K562 (cell line): ENCODE measurements around the gene ZNF792. TPM values are rescaled to one million over a fixed set of nuclear protein-coding genes. Genes with fewer than 3 reads are reported as not detected.

ENCODE experiments used
- ETS2 ChIP-seq: IDR thresholded peaks from 2 replicates; pipeline ENCODE4 v1.6.1; 2016; ENCODE audit warnings: borderline replicate concordance, missing genetic modification characterization, mild to moderate bottlenecking, moderate library complexity, missing compliant biosample characterization; ENCODE audit not compliant: poor library complexity, severe bottlenecking
- polyA plus RNA-seq, 8 experiments: library from polyadenylated mRNA; depleted of rRNA in 4 of 8; stranded (reverse) in 5 of 8; unstranded in 3 of 8; fragments of >200 nt; fragmentation: Nextera tagmentation in 2 of 8; fragmentation: Illumina TruSeq in 1 of 8; extraction: Ambion mirVana in 2 of 8; extraction: Trizol in 1 of 8; gene quantifications; 2 replicates each; pipeline versions ENCODE4 v1.2.1 to v1.2.3, GENCODE V29; 2011 to 2014; ENCODE audit warnings: inconsistent platforms in 1 of 8, missing spikeins in 1 of 8
- total RNA-seq, 7 experiments: library from RNA; depleted of rRNA in 6 of 7; stranded (reverse); fragments of >200 nt in 6 of 7; fragmentation: Illumina TruSeq in 2 of 7; extraction: Trizol in 2 of 7; gene quantifications; 2 replicates each; pipeline versions ENCODE4 v1.2.1 to v1.2.3, GENCODE V29; 2011 to 2021; ENCODE audit warnings: low replicate concordance in 1 of 7

Gene ZNF792
- total and polyA plus RNA-seq, 9 of the 15 experiments (the other 6 are each of a cell fraction or from before 2014, with no cell fraction given): 3.3 to 16.5 (median 10.4) TPM

DNA sequence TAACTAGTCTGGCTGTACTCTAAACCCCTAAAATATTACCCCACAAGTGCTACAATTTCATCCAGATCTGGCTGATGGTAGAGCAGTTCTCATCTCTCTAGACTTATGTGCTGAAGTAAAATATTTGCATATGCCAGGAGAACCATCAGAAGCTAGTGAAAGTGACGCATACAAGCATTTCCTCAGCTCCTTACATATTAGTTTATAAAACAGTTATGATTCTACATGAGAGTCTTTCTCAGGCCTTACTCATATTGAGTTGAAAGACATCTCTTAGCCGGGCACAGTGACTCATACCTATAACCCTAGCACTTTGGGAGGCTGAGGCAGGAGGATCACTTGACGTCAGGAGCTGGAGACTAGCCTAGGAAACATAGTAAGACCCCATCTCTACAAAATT is 53.3 kb downstream of the ZNF792 start (continued):
- no peak for TF ChIP-seq ETS2 (tag)

Other genes starting within 250 kb of the ZNF792 start
Only the 7 nearest of the 11 such genes appear.
- 7.1 and 10.8 TPM in 2 replicates for gene ZNF30, start 37.3 kb downstream of the ZNF792 start, total RNA-seq (2014; rRNA removed)
- 10.7 and 11.1 TPM in 2 replicates for gene ZNF30, start 37.3 kb downstream of the ZNF792 start, total RNA-seq (2014; rRNA removed; fragmentation: Illumina TruSeq; extraction: Trizol)
- 9.0 and 10.6 TPM in 2 replicates for gene ZNF30, start 37.3 kb downstream of the ZNF792 start, total RNA-seq (2015; rRNA removed; fragmentation: Illumina TruSeq; extraction: Trizol)
- gene ZNF30, start 37.3 kb downstream of the ZNF792 start, total RNA-seq (2021): 10.3 and 11.4 TPM in 2 replicates
- gene ZNF30, start 37.3 kb downstream of the ZNF792 start, polyA plus RNA-seq (2011; rRNA removed): 8.3 and 9.7 TPM in 2 replicates
- 8.3 and 9.8 TPM in 2 replicates for gene ZNF30, start 37.3 kb downstream of the ZNF792 start, polyA plus RNA-seq (2014; fragmentation: Illumina TruSeq; extraction: Trizol)
- gene ZNF30, start 37.3 kb downstream of the ZNF792 start, polyA plus RNA-seq (2014; fragmentation: Nextera tagmentation; extraction: Ambion mirVana): 10 to 100 TPM in 1 of 2 experiments, 1 to 10 TPM in 1; 9.2 to 13.4 TPM
- 7.3 and 7.6 TPM in 2 replicates for gene ZNF30, start 37.3 kb downstream of the ZNF792 start, polyA plus RNA-seq (2014; rRNA removed)
- gene GRAMD1A, start 36.1 kb upstream of the ZNF792 start, total RNA-seq (2014; rRNA removed): 41.8 and 47.0 TPM in 2 replicates
- 13.9 and 16.4 TPM in 2 replicates for gene GRAMD1A, start 36.1 kb upstream of the ZNF792 start, total RNA-seq (2014; rRNA removed; fragmentation: Illumina TruSeq; extraction: Trizol)
- 19.4 and 20.5 TPM in 2 replicates for gene GRAMD1A, start 36.1 kb upstream of the ZNF792 start, total RNA-seq (2015; rRNA removed; fragmentation: Illumina TruSeq; extraction: Trizol)
- gene GRAMD1A, start 36.1 kb upstream of the ZNF792 start, total RNA-seq (2021): 58.7 and 62.5 TPM in 2 replicates
- gene GRAMD1A, start 36.1 kb upstream of the ZNF792 start, polyA plus RNA-seq (2011; rRNA removed): 39.4 and 54.3 TPM in 2 replicates
- gene GRAMD1A, start 36.1 kb upstream of the ZNF792 start, polyA plus RNA-seq (2014; fragmentation: Illumina TruSeq; extraction: Trizol): 38.5 and 54.1 TPM in 2 replicates
- 1 to 10 TPM; 1.4 to 1.7 TPM for gene GRAMD1A, start 36.1 kb upstream of the ZNF792 start, polyA plus RNA-seq (2014; fragmentation: Nextera tagmentation; extraction: Ambion mirVana)
- 61.7 and 63.8 TPM in 2 replicates for gene GRAMD1A, start 36.1 kb upstream of the ZNF792 start, polyA plus RNA-seq (2014; rRNA removed)
- 0.91 and 1.6 TPM in 2 replicates for gene SCN1B, start 66.2 kb upstream of the ZNF792 start, total RNA-seq (2014; rRNA removed)
- gene SCN1B, start 66.2 kb upstream of the ZNF792 start, total RNA-seq (2014; rRNA removed; fragmentation: Illumina TruSeq; extraction: Trizol): 0.51 and 0.80 TPM in 2 replicates
- gene SCN1B, start 66.2 kb upstream of the ZNF792 start, total RNA-seq (2015; rRNA removed; fragmentation: Illumina TruSeq; extraction: Trizol): 0.91 and 1.2 TPM in 2 replicates
- 1.8 TPM in 2 replicates for gene SCN1B, start 66.2 kb upstream of the ZNF792 start, total RNA-seq (2021)
- gene SCN1B, start 66.2 kb upstream of the ZNF792 start, polyA plus RNA-seq (2011; rRNA removed): 2.5 and 4.2 TPM in 2 replicates
- 0.79 and 1.0 TPM in 2 replicates for gene SCN1B, start 66.2 kb upstream of the ZNF792 start, polyA plus RNA-seq (2014; fragmentation: Illumina TruSeq; extraction: Trizol)
- under 1 TPM; 0.03 to 0.06 TPM for gene SCN1B, start 66.2 kb upstream of the ZNF792 start, polyA plus RNA-seq (2014; fragmentation: Nextera tagmentation; extraction: Ambion mirVana)
- 1.2 and 2.1 TPM in 2 replicates for gene SCN1B, start 66.2 kb upstream of the ZNF792 start, polyA plus RNA-seq (2014; rRNA removed)
- not detected in 2 replicates for gene HPN, start 77.5 kb upstream of the ZNF792 start, total RNA-seq (2014; rRNA removed)
- not detected in 2 replicates for gene HPN, start 77.5 kb upstream of the ZNF792 start, total RNA-seq (2014; rRNA removed; fragmentation: Illumina TruSeq; extraction: Trizol)
- gene HPN, start 77.5 kb upstream of the ZNF792 start, total RNA-seq (2015; rRNA removed; fragmentation: Illumina TruSeq; extraction: Trizol): 0.15 TPM in 1 of 2 replicates, not detected in the other
- 0.20 and 0.36 TPM in 2 replicates for gene HPN, start 77.5 kb upstream of the ZNF792 start, total RNA-seq (2021)
- 0.10 and 0.11 TPM in 2 replicates for gene HPN, start 77.5 kb upstream of the ZNF792 start, polyA plus RNA-seq (2011; rRNA removed)
- not detected in 2 replicates for gene HPN, start 77.5 kb upstream of the ZNF792 start, polyA plus RNA-seq (2014; fragmentation: Illumina TruSeq; extraction: Trizol)
- gene HPN, start 77.5 kb upstream of the ZNF792 start, polyA plus RNA-seq (2014; fragmentation: Nextera tagmentation; extraction: Ambion mirVana): not detected
- not detected in 2 replicates for gene HPN, start 77.5 kb upstream of the ZNF792 start, polyA plus RNA-seq (2014; rRNA removed)
- gene FXYD3, start 151.6 kb upstream of the ZNF792 start, total RNA-seq (2014; rRNA removed): not detected in 2 replicates
- gene FXYD3, start 151.6 kb upstream of the ZNF792 start, total RNA-seq (2014; rRNA removed; fragmentation: Illumina TruSeq; extraction: Trizol): not detected in 2 replicates
- not detected in 2 replicates for gene FXYD3, start 151.6 kb upstream of the ZNF792 start, total RNA-seq (2015; rRNA removed; fragmentation: Illumina TruSeq; extraction: Trizol)
- 0.24 and 0.60 TPM in 2 replicates for gene FXYD3, start 151.6 kb upstream of the ZNF792 start, total RNA-seq (2021)
- not detected in 2 replicates for gene FXYD3, start 151.6 kb upstream of the ZNF792 start, polyA plus RNA-seq (2011; rRNA removed)
- not detected in 2 replicates for gene FXYD3, start 151.6 kb upstream of the ZNF792 start, polyA plus RNA-seq (2014; fragmentation: Illumina TruSeq; extraction: Trizol)
- gene FXYD3, start 151.6 kb upstream of the ZNF792 start, polyA plus RNA-seq (2014; fragmentation: Nextera tagmentation; extraction: Ambion mirVana): not detected
- not detected in 2 replicates for gene FXYD3, start 151.6 kb upstream of the ZNF792 start, polyA plus RNA-seq (2014; rRNA removed)
- 0.14 TPM in 1 of 2 replicates, not detected in the other for gene LGI4, start 170.8 kb upstream of the ZNF792 start, total RNA-seq (2014; rRNA removed)
- gene LGI4, start 170.8 kb upstream of the ZNF792 start, total RNA-seq (2014; rRNA removed; fragmentation: Illumina TruSeq; extraction: Trizol): not detected in 2 replicates
- not detected in 2 replicates for gene LGI4, start 170.8 kb upstream of the ZNF792 start, total RNA-seq (2015; rRNA removed; fragmentation: Illumina TruSeq; extraction: Trizol)
- gene LGI4, start 170.8 kb upstream of the ZNF792 start, total RNA-seq (2021): 0.24 TPM in 1 of 2 replicates, not detected in the other
- 0.29 and 0.73 TPM in 2 replicates for gene LGI4, start 170.8 kb upstream of the ZNF792 start, polyA plus RNA-seq (2011; rRNA removed)
- 0.30 and 0.33 TPM in 2 replicates for gene LGI4, start 170.8 kb upstream of the ZNF792 start, polyA plus RNA-seq (2014; fragmentation: Illumina TruSeq; extraction: Trizol)
- not detected for gene LGI4, start 170.8 kb upstream of the ZNF792 start, polyA plus RNA-seq (2014; fragmentation: Nextera tagmentation; extraction: Ambion mirVana)
- 0.21 and 1.1 TPM in 2 replicates for gene LGI4, start 170.8 kb upstream of the ZNF792 start, polyA plus RNA-seq (2014; rRNA removed)
- 2.3 and 2.4 TPM in 2 replicates for gene FXYD1, start 174.6 kb upstream of the ZNF792 start, total RNA-seq (2014; rRNA removed)
- not detected in 2 replicates for gene FXYD1, start 174.6 kb upstream of the ZNF792 start, total RNA-seq (2014; rRNA removed; fragmentation: Illumina TruSeq; extraction: Trizol)
- gene FXYD1, start 174.6 kb upstream of the ZNF792 start, total RNA-seq (2015; rRNA removed; fragmentation: Illumina TruSeq; extraction: Trizol): 0.60 and 1.3 TPM in 2 replicates
- gene FXYD1, start 174.6 kb upstream of the ZNF792 start, total RNA-seq (2021): 1.7 and 2.7 TPM in 2 replicates
- gene FXYD1, start 174.6 kb upstream of the ZNF792 start, polyA plus RNA-seq (2011; rRNA removed): 0.40 and 0.66 TPM in 2 replicates
- gene FXYD1, start 174.6 kb upstream of the ZNF792 start, polyA plus RNA-seq (2014; fragmentation: Illumina TruSeq; extraction: Trizol): 0.71 and 2.1 TPM in 2 replicates
- not detected for gene FXYD1, start 174.6 kb upstream of the ZNF792 start, polyA plus RNA-seq (2014; fragmentation: Nextera tagmentation; extraction: Ambion mirVana)
- gene FXYD1, start 174.6 kb upstream of the ZNF792 start, polyA plus RNA-seq (2014; rRNA removed): 2.4 and 3.2 TPM in 2 replicates